Gastrocnemius medialis (tissue), 4 donors: Measurements from ENCODE around the gene WNT7B. TPM values are rescaled to one million over a fixed set of nuclear protein-coding genes. Genes with fewer than 3 reads are reported as not detected.

Experiments used
- ATAC-seq, 2 donors: fragments of 150-250 bp; one replicate each; pipeline ENCODE4 v1.9.1; 2016
- DNase-seq, 2 donors: peaks; one replicate each; pipeline ENCODE4 v3.0.0-alpha.2; 2019
- H3K27ac ChIP-seq, 4 donors: fragments of 200-600 bp; sonication (generic); 1 replicate in 1 of 4; 2 replicates in 3 of 4; pipeline ENCODE4 v1.5.1; 2016 to 2018; ENCODE audit warnings: mild to moderate bottlenecking in 2 of 4, moderate library complexity in 1 of 4
- H3K27me3 ChIP-seq, 3 donors: fragments of 200-600 bp; sonication (generic) in 2 of 3; 1 replicate in 1 of 3; 2 replicates in 2 of 3; pipeline versions ENCODE4 v1.5.1 to v1.6.0; 2016 to 2019; ENCODE audit warnings: mild to moderate bottlenecking in 1 of 3, moderate library complexity in 1 of 3
- H3K36me3 ChIP-seq, 2 donors: fragments of 200-600 bp; sonication (generic) in 1 of 2; one replicate each; pipeline ENCODE4 v1.5.1; 2017 to 2018
- H3K4me1 ChIP-seq, 2 donors: fragments of 200-600 bp; sonication (generic) in 1 of 2; one replicate each; pipeline ENCODE4 v1.5.1; 2016 to 2017; ENCODE audit warnings: mild to moderate bottlenecking in 2 of 2
- H3K4me3 ChIP-seq, 4 donors: fragments of 200-600 bp; sonication (generic) in 3 of 4; 1 replicate in 1 of 4; 2 replicates in 3 of 4; pipeline ENCODE4 v1.5.1; 2016 to 2019; ENCODE audit warnings: mild to moderate bottlenecking in 2 of 4
- H3K9me3 ChIP-seq, 3 donors: fragments of 200-600 bp; sonication (generic) in 2 of 3; 1 replicate in 1 of 3; 2 replicates in 2 of 3; pipeline ENCODE4 v1.5.1; 2016 to 2019
- POLR2A ChIP-seq, 2 donors: fragments of 450-650 bp; IDR thresholded peaks; one replicate each; pipeline ENCODE4 v1.6.1; 2017; ENCODE audit warnings: antibody characterized with exemption in 2 of 2, mild to moderate bottlenecking in 2 of 2, moderate library complexity in 2 of 2
- in situ Hi-C, 4 donors: fragments of 200-750 bp; cut with MboI; loops; one replicate each; pipeline versions ENCODE4 v1.15.0 to v1.8.0; 2017; ENCODE audit warnings: low sequenced_read_pairs in 4 of 4
- intact Hi-C: fragments of 100-400 bp; cut with DNase I; formaldehyde crosslinking; loops from one replicate; pipeline ENCODE4 v1.15.1; 2023; ENCODE audit warnings: low total_unique reads
- total RNA-seq, 4 donors: library from RNA; depleted of rRNA; stranded (reverse); fragments of >200 nt; gene quantifications; one replicate each; pipeline versions ENCODE4 v1.1.0 to v1.2.3, GENCODE V29; 2016
- TF ChIP-seq, protein P1 (sequence below), 5 experiments: fragments of 450-650 bp in 3 of 5; fragments of 200-600 bp in 2 of 5; sonication (generic) in 2 of 5; IDR thresholded peaks in 4 of 5; conservative IDR thresholded peaks in 1 of 5; 1 replicate in 4 of 5; 2 replicates in 1 of 5; pipeline ENCODE4 v1.5.1; 2016 to 2019; ENCODE audit warnings: antibody characterized with exemption in 5 of 5, mild to moderate bottlenecking in 3 of 5, moderate library complexity in 3 of 5

WNT7B gene
- total RNA-seq, 4 donors from 2014 or later, result not detected

DNA sequence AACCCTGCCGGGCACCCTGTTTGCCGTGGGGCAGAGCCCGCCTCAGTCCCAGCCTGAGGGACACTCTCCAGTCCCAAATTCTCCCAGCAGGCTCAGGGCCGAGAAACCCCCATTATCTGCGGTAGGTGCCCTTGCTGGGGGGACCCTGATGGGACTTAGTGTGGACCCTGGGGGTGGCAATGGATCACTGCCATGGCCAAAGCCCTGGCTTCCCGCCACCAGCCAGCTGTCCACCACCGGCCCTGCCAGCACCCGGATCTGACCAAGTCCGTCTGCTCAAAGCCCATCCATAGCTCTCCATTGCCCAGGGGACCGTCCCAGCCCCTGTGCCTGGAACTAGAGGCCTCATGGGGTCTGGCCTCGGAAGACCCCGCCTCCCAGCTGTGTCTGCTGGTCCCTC is 24.4 kb downstream of the WNT7B start:
- peaks cover 21 to 51% (median 40%) of the 10 kb centered on the region in 3 donors for H3K27me3 ChIP-seq
- H3K27ac ChIP-seq, result no peak overlapping the region
- DNase-seq (no peak), ATAC-seq (no peak)
- no peak for TF ChIP-seq POLR2A (IDR thresholded peaks at IDR 0.05)
- TF ChIP-seq, protein P1, sequence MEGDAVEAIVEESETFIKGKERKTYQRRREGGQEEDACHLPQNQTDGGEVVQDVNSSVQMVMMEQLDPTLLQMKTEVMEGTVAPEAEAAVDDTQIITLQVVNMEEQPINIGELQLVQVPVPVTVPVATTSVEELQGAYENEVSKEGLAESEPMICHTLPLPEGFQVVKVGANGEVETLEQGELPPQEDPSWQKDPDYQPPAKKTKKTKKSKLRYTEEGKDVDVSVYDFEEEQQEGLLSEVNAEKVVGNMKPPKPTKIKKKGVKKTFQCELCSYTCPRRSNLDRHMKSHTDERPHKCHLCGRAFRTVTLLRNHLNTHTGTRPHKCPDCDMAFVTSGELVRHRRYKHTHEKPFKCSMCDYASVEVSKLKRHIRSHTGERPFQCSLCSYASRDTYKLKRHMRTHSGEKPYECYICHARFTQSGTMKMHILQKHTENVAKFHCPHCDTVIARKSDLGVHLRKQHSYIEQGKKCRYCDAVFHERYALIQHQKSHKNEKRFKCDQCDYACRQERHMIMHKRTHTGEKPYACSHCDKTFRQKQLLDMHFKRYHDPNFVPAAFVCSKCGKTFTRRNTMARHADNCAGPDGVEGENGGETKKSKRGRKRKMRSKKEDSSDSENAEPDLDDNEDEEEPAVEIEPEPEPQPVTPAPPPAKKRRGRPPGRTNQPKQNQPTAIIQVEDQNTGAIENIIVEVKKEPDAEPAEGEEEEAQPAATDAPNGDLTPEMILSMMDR (IDR thresholded peaks at IDR 0.05 in 4 of 5, conservative IDR thresholded peaks at IDR 0.05 in 1 of 5), result no peak
- H3K4me3 ChIP-seq, result no peak overlapping the region
- intact Hi-C loops (no loop called here), in situ Hi-C loops (no loop called here)
- no peaks in the 10 kb centered on the region for H3K9me3 ChIP-seq
- peaks cover 0 to 15% of the 10 kb centered on the region in 2 donors for H3K4me1 ChIP-seq
- no peaks in the 10 kb centered on the region for H3K36me3 ChIP-seq

DNA sequence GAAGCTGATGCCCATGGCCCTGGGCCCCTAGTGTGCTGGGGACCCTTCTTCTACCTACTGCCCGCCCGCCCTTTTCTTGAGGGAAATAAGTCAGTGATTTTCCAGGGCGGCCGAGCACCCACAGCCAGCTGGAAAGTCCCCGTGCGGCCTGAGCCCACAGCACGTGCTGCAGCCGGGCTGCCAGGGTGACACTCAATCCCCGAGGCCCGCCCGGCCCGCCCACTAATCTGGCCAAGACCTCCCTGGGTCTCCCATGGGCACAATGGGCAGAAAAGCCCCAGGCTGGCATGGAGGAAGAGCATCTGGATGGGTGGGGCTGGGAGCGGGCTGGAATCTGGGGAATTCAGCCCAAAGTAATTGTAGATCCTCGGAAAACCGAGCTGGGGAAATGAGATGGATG is 24.8 kb downstream of the WNT7B start:
- ATAC-seq (no peak), DNase-seq (peak in 1 of 2 donors; percentile 8)
- Histone ChIP-seq H3K36me3 (no peaks in the 10 kb centered on the region), H3K9me3 (no peaks in the 10 kb centered on the region), H3K4me3 (no peak overlapping the region), H3K27me3 (peaks cover 21 to 51% (median 40%) of the 10 kb centered on the region in 3 donors), H3K4me1 (peaks cover 0 to 15% of the 10 kb centered on the region in 2 donors), H3K27ac (no peak overlapping the region)
- in situ Hi-C loops, result no loop called here
- intact Hi-C loops, result no loop called here
- no peak for TF ChIP-seq POLR2A (IDR thresholded peaks at IDR 0.05)
- TF ChIP-seq, protein P1 (IDR thresholded peaks at IDR 0.05 in 4 of 5, conservative IDR thresholded peaks at IDR 0.05 in 1 of 5), result no peak

DNA sequence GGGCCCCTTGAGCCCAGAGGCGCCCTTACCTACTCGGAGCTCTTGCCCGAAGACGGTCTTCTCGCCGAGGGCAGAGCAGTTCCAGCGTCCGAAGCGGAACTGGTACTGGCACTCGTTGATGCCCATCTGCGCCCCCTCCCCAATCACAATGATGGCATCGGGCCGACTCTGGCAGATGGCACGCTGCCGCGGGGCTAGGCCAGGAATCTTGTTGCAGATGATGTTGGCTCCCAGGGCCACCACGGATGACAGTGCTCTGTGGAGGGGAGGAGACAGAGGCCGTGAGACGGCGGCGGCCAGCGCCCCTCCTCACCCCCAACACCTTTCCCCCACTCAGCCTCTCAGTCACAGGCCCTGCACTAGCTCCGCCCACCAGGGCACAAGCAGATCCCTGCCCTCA is 27.1 kb downstream of the WNT7B start:
- Histone ChIP-seq H3K27ac (no peak overlapping the region), H3K27me3 (peaks cover 21 to 44% (median 37%) of the 10 kb centered on the region in 3 donors), H3K9me3 (no peaks in the 10 kb centered on the region), H3K4me1 (peaks cover 0 to 15% of the 10 kb centered on the region in 2 donors), H3K4me3 (no peak overlapping the region), H3K36me3 (no peaks in the 10 kb centered on the region)
- intact Hi-C loops (no loop called here), in situ Hi-C loops (no loop called here)
- TF ChIP-seq, protein P1 (IDR thresholded peaks at IDR 0.05 in 4 of 5, conservative IDR thresholded peaks at IDR 0.05 in 1 of 5), result no peak
- TF ChIP-seq POLR2A (IDR thresholded peaks at IDR 0.05), result no peak
- DNase-seq (no peak), ATAC-seq (no peak)

DNA sequence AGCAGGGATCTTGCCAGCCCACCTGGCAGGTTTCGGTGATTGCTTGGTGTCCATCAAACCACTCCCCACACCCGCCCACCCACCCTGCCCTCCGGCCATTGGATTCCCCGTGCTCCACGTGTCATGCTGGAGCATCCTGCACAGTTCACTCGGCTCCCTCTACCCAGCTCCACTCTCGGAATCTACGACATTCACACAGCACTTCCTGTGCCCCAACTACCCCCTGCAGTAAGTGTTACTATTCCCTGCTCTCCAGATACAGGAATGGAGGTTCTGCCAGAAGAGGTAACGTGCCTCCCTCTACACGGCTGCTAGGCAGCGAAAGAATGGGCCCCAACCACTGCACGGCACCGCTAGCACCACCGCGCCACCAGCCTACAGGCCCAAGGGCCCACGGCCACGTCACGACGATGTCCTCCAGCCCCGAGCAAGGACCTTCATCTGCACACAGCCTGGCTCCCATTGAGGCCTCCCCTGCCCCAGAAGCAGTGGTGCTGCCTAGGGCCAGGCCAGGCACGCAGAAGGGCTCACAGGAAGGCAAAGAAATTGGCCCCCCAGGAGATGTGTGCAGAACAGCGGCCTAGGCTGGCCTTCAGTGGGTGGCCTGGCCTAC is 27.6 kb downstream of the WNT7B start:
- H3K9me3 ChIP-seq, result no peaks in the 10 kb centered on the region
- peaks cover 0 to 15% of the 10 kb centered on the region in 2 donors for H3K4me1 ChIP-seq
- H3K27ac ChIP-seq, result no peak overlapping the region
- in situ Hi-C loops (no loop called here), intact Hi-C loops (no loop called here)
- H3K27me3 ChIP-seq, result peaks cover 17 to 39% (median 33%) of the 10 kb centered on the region in 3 donors
- no peak for TF ChIP-seq POLR2A (IDR thresholded peaks at IDR 0.05)
- TF ChIP-seq, protein P1 (IDR thresholded peaks at IDR 0.05 in 4 of 5, conservative IDR thresholded peaks at IDR 0.05 in 1 of 5), result no peak
- ATAC-seq (no peak), DNase-seq (no peak)
- no peaks in the 10 kb centered on the region for H3K36me3 ChIP-seq
- H3K4me3 ChIP-seq, result no peak overlapping the region
